Stimulated activated CD4-positive, alpha-beta T cell treated with anti-CD3 and anti-CD28 coated beads, TNF-alpha, amount 100 ng/mL, for 4 hours (primary cell): ENCODE measurements around the gene PLVAP.
A peak's percentile ranks its signal among the peaks of the same experiment; 100 is the strongest.

Source experiments
- DNase-seq, 3 experiments: peaks; one replicate each; pipeline ENCODE4 v3.0.0-alpha.2; 2020; ENCODE audit warnings: low read depth in 3 of 3

The PLVAP gene, protein sequence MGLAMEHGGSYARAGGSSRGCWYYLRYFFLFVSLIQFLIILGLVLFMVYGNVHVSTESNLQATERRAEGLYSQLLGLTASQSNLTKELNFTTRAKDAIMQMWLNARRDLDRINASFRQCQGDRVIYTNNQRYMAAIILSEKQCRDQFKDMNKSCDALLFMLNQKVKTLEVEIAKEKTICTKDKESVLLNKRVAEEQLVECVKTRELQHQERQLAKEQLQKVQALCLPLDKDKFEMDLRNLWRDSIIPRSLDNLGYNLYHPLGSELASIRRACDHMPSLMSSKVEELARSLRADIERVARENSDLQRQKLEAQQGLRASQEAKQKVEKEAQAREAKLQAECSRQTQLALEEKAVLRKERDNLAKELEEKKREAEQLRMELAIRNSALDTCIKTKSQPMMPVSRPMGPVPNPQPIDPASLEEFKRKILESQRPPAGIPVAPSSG

DNA sequence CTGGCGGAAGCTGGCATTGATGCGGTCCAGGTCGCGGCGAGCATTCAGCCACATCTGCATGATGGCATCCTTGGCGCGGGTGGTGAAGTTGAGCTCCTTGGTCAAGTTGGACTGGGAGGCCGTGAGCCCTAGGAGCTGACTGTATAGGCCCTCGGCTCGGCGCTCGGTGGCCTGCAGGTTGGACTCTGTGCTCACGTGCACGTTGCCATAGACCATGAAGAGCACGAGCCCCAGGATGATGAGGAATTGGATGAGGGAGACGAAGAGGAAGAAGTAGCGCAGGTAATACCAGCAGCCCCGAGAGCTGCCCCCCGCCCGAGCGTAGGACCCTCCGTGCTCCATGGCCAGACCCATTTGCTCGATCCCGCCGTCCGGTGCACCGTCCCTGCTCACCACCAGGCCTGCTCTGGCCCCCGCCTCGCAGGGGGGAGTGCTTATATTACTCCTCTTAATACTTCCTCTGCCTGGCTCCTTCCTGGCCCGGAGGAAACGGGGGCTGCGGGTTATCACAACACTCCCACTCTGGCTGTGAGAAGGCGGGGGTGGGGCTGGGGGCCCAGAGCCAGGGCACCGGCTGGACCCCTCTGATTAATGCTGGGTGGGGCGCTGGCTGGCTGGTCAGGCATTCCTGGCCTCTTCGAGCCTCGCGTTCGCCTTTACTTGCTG lies at the start of gene PLVAP:
TSS of gene PLVAP (minus strand) at position 408 of the 666 bp plus-strand sequence. CDS start at position 354, 54 bp downstream.
- DNase-seq = no peak

GRCh38 chr19:17424743-17425365 lies 47.7 kb upstream of the PLVAP start:
- DNase-seq = no peak

- DNase-seq = no peak
Observed at GRCh38 chr19:17423429-17424208, 46.5 kb upstream of the PLVAP start.

DNA sequence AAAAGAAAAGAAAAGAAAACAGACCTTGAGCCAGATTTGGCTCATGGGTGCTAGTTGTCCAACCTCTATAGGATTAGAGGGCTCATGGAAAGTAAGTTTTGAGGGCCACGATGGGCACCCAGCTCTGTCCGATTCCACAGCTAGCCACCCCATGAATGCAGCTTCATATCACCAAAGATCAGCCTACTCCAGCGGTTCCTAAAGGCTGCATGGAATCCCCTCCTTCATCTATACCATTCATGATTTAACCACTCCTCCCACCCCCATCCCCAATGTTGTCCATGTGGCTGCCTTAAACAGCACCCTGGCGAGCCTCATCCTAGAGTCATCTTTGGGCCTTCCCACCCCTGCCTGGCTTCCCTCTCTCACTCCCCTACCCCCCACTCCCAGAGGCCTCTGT lies 44.8 kb upstream of the PLVAP start:
- DNase-seq = no peak

DNA sequence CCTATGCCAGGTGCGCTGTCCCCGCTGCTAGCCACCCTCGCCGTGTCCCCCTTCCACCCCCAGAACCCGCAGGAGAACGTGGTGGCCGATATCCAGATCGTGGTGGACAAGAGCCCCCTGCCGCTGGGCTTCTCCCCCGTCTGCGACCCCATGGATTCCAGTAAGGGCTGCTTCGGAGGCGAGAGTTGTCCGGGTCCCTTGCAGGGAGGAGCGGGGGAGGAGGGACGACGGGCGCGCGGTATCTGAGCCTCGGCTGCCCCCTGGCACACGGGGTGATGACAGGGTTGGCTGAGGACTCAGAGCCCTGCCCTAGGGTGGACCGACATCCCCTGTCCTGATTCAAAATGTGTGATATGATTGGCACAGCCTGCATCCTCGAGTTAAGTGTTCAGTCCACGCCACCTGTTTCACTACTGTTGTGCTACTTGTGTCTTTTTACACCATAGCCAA lies 43.4 kb upstream of the PLVAP start:
- no peak for DNase-seq

DNA sequence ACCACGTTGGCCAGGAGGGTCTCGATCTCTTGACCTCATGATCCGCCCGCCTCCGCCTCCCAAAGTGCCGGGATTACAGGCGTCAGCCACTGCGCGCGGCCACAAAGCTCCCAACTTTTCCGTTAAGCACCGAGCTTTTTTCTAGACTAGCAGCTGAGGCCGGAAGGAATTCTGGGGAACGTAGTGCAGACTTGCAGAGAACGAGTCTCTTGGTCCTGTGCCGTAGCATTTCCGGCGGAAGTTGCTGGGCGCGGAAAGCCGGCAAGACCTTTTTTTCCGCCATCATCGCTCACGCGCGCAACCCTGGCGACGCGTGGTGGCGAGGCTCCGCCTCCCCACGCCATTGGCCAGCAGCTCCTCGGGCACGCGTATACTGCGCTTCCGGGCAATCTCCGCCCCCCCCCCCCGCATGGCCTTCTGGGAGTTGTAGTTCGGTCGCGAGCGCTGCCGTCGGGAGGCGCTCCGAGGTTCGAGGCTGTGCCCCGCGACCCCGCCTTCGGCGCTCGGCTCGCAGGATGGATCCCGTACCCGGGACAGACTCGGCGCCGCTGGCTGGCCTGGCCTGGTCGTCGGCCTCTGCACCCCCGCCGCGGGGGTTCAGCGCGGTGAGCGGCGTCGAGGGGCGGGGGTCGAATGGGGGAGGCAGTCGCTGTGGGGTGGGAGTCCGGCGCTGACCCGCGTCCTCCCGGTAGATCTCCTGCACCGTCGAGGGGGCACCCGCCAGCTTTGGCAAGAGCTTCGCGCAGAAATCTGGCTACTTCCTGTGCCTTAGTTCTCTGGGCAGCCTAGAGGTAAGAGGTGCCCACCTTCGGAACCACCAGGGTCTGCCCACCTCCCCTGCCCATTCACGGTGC lies 42.7 kb upstream of the PLVAP start, which contains the start of gene MVB12A:
TSS of gene MVB12A (plus strand) at position 427 of the 854 bp plus-strand sequence. CDS start at position 516, 89 bp downstream.
- peak; percentile 84 to 93 (median 90) for DNase-seq

- no peak for DNase-seq
Observed at GRCh38 chr19:17419154-17419620, 42.0 kb upstream of the PLVAP start.

DNA sequence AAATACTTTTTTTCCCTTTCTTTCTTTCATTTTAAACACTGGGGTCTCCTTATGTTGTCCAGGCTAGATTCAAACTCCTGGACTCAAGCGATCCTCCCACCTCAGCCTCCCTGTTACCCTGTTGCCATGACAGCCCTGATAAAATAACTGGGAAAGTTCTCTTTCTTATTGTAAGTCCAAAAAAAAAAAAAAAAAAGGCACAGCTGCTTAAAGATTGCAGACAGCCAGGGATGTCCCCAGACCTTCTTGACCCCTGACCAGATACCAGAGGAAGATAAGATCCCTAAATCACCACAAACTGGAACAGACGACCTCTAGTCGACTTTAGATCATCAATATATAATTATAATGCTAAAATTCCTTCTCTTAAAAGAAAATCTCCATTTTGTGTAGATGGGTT lies 41.6 kb upstream of the PLVAP start:
- DNase-seq = no peak

GRCh38 chr19:17415121-17415520 lies 38.0 kb upstream of the PLVAP start:
- no peak for DNase-seq

- DNase-seq = no peak
Observed at GRCh38 chr19:17414097-17414496, 37.0 kb upstream of the PLVAP start.

GRCh38 chr19:17411801-17412200 lies 34.7 kb upstream of the PLVAP start:
- DNase-seq = no peak

DNA sequence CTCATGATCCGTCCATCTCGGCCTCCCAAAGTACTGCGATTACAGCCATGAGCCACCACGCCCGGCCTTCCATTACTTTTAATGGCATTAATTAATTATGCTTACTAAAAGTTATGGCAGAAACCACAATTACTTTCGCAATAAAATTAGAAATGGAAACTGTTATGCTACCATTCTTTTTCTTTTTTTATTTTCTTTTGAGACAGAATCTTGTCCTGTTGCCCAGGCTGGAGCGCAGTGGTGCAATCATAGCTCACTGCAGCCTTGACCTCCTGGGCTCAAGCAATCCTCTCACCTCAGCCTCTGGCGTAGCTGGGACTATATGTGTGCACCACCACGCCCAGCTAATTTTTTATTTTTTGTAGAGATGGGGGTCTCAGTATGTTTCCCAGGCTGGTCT lies 32.8 kb upstream of the PLVAP start:
- DNase-seq = no peak

- DNase-seq = no peak
Observed at GRCh38 chr19:17406887-17407196, 29.7 kb upstream of the PLVAP start.

DNA sequence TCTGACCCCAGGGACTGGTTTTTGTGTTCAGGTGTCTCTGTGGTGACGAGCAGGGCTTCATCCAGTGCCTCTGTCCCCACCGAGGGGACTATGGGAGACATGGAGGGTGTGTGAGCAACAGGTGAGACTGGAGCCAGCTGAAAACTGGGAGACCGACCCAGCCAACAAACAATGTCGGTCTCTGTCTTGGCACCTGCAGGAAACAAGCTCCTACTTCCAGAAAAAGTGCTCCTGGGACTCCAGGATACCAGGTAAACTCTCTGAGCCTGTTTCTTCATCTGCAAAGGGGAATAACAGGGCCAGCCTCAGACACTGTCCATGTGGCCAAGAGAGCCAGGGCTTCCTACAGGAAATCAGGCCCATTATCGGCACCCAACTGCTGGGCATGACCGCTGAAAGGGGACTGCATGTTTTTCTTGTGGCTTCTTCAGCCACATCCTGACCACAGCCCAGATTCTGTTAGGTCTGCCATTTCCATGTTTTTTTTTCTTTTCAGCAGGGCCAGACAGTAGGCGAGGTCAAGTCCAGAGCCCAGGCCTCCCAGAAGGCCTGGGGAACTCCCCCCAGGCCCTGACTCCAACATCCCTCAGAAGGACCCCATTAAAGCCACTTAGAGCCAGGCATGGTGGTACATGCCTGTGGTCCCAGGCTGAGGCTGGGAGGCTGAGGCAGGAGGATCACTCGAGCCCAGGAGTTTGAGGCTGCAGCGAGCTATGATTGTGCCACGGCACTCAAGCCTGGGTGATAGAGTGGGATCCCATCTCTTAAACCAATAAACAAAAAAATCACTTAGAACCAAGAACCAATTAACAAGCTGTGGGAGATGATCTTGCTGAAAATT lies 29.1 kb upstream of the PLVAP start:
- no peak for DNase-seq

DNA sequence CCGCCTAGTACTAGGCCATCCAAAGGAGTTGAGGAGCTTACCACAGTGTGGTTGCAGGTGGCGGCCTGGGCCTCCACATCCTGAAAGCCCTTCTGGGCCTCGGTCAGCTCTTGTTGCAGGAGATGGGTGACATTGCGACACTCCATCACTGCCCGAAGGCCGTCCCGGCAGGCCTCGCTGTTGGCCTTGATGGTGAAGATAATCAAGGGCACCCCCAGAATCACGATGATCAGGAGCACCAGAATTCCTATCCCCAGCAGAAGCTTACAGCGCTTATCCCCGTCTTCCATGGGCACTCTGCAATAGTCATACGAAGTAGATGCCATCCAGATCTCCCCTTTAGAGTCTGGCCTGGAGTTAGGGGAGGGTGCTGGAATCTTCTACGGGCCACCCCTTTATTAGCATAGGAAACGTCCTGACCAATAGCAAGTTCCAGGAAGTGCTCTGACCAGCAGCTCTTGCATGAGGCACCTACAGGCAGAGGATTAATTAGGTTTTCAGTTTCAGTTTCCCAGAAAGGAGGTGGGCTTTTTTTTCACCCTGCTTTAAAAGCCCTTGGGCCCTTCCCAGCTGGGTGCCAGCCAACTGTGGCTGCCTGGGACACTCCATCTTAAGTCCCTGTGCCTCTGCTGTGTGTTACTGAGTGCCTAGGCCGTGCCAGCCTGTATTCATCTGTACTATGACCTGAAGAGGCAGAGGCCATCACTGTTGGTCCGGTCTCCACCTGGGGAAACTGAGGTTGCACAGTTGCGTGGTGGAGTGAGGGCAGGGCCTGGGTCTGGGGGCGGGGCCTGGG lies 28.3 kb upstream of the PLVAP start, which contains the start of gene BST2:
TSS of gene BST2 (minus strand) at position 381 of the 796 bp plus-strand sequence. CDS start at position 326, 55 bp downstream.
- DNase-seq = peak in 1 of 3 experiments; percentile 29

GRCh38 chr19:17404621-17405249 lies 27.6 kb upstream of the PLVAP start:
- no peak for DNase-seq

- no peak for DNase-seq
Observed at GRCh38 chr19:17404015-17404414, 26.9 kb upstream of the PLVAP start.
